Choroid plexus epithelial cell (primary cell): ENCODE results near the gene PRKN.
A peak's percentile ranks its signal among the peaks of the same experiment; 100 is the strongest.

Source experiments
- DNase-seq: peaks from one replicate; pipeline ENCODE4 v3.0.0-alpha.2; 2010; ENCODE audit warnings: low read depth
- H3K4me3 ChIP-seq: 2 replicates; pipeline ENCODE4 v1.5.1; 2011; ENCODE audit warnings: low read depth, mild to moderate bottlenecking, control low read depth, low read length, moderate library complexity
- CTCF ChIP-seq: conservative IDR thresholded peaks from 2 replicates; pipeline ENCODE4 v1.5.1; 2011; ENCODE audit warnings: low read depth, mild to moderate bottlenecking, control low read depth, inconsistent platforms, low read length, moderate library complexity

Gene PRKN

DNA sequence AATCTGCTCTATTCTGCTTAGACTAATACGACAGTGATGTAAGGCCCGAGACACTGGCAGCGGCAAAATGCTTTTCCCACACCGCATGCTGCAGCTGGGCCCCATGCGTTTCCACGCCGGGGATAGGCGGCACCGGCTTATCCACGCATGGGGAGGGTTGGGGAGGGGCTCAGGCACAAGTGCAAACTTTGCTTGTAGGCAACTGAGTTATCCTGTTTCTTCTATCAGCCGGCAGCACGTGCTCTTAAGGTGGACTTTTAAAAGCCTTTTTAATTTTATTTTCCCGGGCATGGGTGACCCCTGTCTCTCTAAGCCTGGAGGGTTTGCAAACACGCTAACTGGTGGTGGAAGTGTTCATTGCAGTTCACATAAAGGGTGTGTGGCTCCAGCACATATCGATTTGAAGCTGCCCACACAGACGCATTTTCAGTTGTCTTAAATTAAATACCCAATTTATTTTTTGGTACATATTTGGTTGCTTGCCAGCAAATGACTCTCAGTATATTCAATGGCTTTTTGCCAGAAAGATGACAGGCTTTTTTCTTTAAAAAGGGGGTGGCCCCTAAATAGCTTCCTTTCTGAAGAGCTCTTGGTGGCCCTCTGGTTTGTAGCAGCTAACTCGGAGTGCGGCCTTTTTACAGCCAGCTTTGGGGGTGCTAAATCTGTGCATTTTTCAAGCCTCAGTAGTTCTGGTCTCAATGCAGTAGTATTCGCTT is 891.9 kb downstream of the PRKN start:
- TF ChIP-seq CTCF = peak; percentile 53
- peak; percentile 40 for DNase-seq

DNA sequence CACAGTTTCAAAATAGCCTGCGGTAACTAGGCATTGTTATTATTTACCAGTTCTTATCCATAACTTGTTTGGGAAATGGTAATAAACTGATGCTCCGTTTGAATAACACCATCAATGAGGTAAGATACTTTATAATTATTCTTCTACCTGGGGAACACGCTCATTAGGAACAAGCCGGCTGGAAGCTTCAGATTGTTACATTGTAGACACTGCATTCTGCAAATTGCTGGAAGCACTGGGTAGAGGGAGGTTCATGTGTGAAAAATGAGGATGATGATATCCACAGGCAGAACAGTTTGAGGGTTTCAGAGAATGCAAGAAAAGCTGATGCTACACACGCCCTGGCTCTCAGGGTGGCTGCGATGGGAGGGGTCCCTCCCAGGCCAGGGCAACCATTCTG is 893.1 kb downstream of the PRKN start:
- no peak for TF ChIP-seq CTCF
- no peak for DNase-seq
- no peak overlapping the region for H3K4me3 ChIP-seq

More for the DNA sequence above, 891.9 kb downstream of the PRKN start:
- H3K4me3 ChIP-seq = no peak overlapping the region

- DNase-seq = no peak
- no peak overlapping the region for H3K4me3 ChIP-seq
- TF ChIP-seq CTCF = no peak
Observed at GRCh38 chr6:161833099-161833860, 894.3 kb downstream of the PRKN start.

DNA sequence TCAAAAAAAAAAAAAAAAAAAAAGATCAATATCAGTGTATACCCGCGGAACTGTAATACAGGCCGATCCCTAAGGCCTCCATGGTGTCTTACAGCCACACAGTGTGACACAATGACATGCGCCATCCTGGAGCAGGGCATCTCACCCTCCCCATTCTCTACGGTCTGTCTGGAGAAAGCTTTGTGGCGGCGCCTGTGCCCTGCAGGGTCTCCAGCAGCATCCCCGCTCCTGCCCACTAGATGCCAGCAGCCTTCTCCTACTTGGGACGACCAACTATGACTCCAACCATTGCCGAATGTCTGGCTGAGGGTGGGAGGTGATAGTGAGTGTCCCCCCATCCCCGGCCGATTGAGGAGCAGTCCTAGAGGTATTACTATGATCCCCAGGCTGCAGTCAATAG is 894.9 kb downstream of the PRKN start:
- no peak for DNase-seq
- no peak overlapping the region for H3K4me3 ChIP-seq
- TF ChIP-seq CTCF = no peak

DNA sequence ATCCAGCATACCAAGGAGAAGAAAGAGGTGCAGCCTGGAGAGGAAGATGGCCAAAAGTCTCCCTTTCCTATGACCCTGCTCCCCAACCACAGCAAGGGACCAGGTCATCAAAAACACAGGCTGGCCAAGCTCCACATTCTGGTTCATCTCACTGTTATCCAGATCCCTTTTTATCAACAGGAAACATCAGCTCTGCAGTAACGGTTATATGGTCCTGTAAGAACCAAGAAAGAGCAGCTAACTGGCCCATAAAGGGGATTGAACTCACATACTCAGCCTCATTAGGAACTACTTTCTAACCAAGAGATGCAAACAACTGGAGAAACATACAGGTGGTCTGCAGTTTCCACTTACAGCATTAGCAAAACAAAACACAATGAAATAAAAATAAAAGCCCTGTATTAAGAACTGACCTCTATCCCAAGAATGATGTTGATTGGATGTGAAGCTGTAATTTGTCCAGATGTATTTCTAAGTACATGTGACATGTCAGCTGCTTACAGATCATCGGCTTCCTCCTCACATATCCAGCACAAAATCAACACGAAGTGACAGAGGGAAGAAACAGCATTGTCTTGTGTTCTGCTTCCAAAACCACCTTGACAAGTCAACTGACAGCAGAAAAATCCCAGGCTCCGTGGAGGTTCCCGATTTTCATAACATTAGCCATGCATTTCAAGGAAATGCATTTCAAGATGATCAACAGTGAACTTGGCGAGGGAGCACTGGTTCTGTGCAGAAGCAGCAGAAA is 896.5 kb downstream of the PRKN start:
- no peak for TF ChIP-seq CTCF
- H3K4me3 ChIP-seq = no peak overlapping the region
- no peak for DNase-seq

DNA sequence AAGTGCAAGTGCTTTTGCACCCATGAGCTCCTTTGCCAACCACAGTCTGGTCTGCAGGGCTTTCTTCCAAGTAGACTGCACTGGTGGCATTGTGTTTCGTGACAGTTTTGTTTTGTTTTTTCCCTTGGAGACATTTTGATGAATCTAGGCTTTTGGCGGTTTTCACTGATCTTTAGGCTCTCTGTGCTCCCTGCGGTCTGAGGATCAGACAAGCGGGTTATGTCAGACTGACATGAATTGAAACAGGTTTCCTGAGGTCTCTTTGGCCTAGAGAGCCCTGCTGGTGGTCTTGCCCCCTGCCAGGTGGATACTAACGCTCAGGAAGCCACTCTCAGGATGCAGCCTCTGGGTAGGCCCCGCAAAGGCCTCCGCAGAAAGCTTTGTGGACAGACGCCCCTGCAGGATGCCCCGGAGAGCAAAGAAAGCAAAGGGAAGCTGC is 898.3 kb downstream of the PRKN start:
- no peak for TF ChIP-seq CTCF
- no peak for DNase-seq
- no peak overlapping the region for H3K4me3 ChIP-seq
